ENCODE measurements around the gene LYST.
"Not testable (repeated sequence)": the region's sequence is repeated elsewhere in the genome, so short reads cannot be mapped to it uniquely, and the experiment has no call there.

LYST gene

GRCh38 chr1:235910357-235911299, 43.9 kb upstream of the LYST start:
- Histone ChIP-seq H3K4me3 (replicated peaks; ENCODE audit: low read depth, low read length) (no peak overlapping the region), H3K27me3 (replicated peaks; ENCODE audit: control insufficient read depth, insufficient read depth, low read length) (no peaks in the 10 kb centered on the region), H3K36me3 (ENCODE audit: control insufficient read depth, insufficient read depth, low read length) (no peaks in the 10 kb centered on the region)
- DNase-seq (ENCODE audit: extremely low read depth, insufficient read length): no peak
- no peak for TF ChIP-seq CTCF (IDR thresholded peaks at IDR 0.05; ENCODE audit: insufficient read depth, low read length, poor library complexity, severe bottlenecking)

- DNase-seq (ENCODE audit: extremely low read depth, insufficient read length): no peak
- Histone ChIP-seq H3K36me3 (ENCODE audit: control insufficient read depth, insufficient read depth, low read length) (no peaks in the 10 kb centered on the region), H3K27me3 (replicated peaks; ENCODE audit: control insufficient read depth, insufficient read depth, low read length) (no peaks in the 10 kb centered on the region), H3K4me3 (replicated peaks; ENCODE audit: low read depth, low read length) (no peak overlapping the region)
- no peak for TF ChIP-seq CTCF (IDR thresholded peaks at IDR 0.05; ENCODE audit: insufficient read depth, low read length, poor library complexity, severe bottlenecking)
Measured at GRCh38 chr1:235908742-235909520, 42.2 kb upstream of the LYST start.

- no peak for DNase-seq (ENCODE audit: extremely low read depth, insufficient read length)
- Histone ChIP-seq H3K36me3 (ENCODE audit: control insufficient read depth, insufficient read depth, low read length) (no peaks in the 10 kb centered on the region), H3K27me3 (replicated peaks; ENCODE audit: control insufficient read depth, insufficient read depth, low read length) (no peaks in the 10 kb centered on the region), H3K4me3 (replicated peaks; ENCODE audit: low read depth, low read length) (no peak overlapping the region)
- no peak for TF ChIP-seq CTCF (IDR thresholded peaks at IDR 0.05; ENCODE audit: insufficient read depth, low read length, poor library complexity, severe bottlenecking)
Measured at GRCh38 chr1:235907897-235908240, 41.2 kb upstream of the LYST start.

- TF ChIP-seq CTCF (IDR thresholded peaks at IDR 0.05; ENCODE audit: insufficient read depth, low read length, poor library complexity, severe bottlenecking): no peak
Measured at GRCh38 chr1:235907187-235907896, 40.6 kb upstream of the LYST start.

GRCh38 chr1:235906436-235906835, 39.7 kb upstream of the LYST start:
- DNase-seq (ENCODE audit: extremely low read depth, insufficient read length): no peak
- H3K27me3 ChIP-seq (replicated peaks; ENCODE audit: control insufficient read depth, insufficient read depth, low read length): no peaks in the 10 kb centered on the region
- H3K4me3 ChIP-seq (replicated peaks; ENCODE audit: low read depth, low read length): no peak overlapping the region
- TF ChIP-seq CTCF (IDR thresholded peaks at IDR 0.05; ENCODE audit: insufficient read depth, low read length, poor library complexity, severe bottlenecking): no peak
- H3K36me3 ChIP-seq (ENCODE audit: control insufficient read depth, insufficient read depth, low read length): no peaks in the 10 kb centered on the region

More at GRCh38 chr1:235907187-235907896, 40.6 kb upstream of the LYST start:
- no peak for DNase-seq (ENCODE audit: extremely low read depth, insufficient read length)
- Histone ChIP-seq H3K27me3 (replicated peaks; ENCODE audit: control insufficient read depth, insufficient read depth, low read length) (no peaks in the 10 kb centered on the region), H3K4me3 (replicated peaks; ENCODE audit: low read depth, low read length) (no peak overlapping the region), H3K36me3 (ENCODE audit: control insufficient read depth, insufficient read depth, low read length) (no peaks in the 10 kb centered on the region)

GRCh38 chr1:235903809-235904208, 37.1 kb upstream of the LYST start:
- H3K4me3 ChIP-seq (replicated peaks; ENCODE audit: low read depth, low read length); H3K27me3 ChIP-seq (replicated peaks; ENCODE audit: control insufficient read depth, insufficient read depth, low read length); DNase-seq (ENCODE audit: extremely low read depth, insufficient read length); H3K36me3 ChIP-seq (ENCODE audit: control insufficient read depth, insufficient read depth, low read length): not testable (repeated sequence)
